ENCODE measurements around the gene FPGS.
"Not testable (repeated sequence)": the region's sequence is repeated elsewhere in the genome, so short reads cannot be mapped to it uniquely, and the experiment has no call there.

DNA sequence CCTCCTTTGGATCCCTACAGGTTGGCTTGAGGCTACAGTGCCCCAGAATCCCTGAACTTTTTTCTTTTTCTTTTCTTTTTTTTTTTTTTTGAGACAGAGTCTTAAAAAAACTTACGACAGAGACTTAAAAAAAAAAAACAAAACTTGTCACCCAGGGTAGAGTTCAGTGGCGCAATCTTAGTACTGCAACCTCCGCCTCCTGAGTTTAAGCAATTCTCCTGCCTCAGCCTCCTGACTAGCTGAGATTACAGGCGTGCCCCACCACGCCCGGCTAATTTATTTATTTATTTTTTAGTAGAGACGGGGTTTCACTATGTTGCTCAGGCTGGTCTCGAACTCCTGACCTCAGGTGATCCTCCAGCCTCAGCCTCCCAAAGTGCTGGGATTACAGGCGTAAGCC lies 21.8 kb upstream of the FPGS start:
- TF ChIP-seq, protein P1, sequence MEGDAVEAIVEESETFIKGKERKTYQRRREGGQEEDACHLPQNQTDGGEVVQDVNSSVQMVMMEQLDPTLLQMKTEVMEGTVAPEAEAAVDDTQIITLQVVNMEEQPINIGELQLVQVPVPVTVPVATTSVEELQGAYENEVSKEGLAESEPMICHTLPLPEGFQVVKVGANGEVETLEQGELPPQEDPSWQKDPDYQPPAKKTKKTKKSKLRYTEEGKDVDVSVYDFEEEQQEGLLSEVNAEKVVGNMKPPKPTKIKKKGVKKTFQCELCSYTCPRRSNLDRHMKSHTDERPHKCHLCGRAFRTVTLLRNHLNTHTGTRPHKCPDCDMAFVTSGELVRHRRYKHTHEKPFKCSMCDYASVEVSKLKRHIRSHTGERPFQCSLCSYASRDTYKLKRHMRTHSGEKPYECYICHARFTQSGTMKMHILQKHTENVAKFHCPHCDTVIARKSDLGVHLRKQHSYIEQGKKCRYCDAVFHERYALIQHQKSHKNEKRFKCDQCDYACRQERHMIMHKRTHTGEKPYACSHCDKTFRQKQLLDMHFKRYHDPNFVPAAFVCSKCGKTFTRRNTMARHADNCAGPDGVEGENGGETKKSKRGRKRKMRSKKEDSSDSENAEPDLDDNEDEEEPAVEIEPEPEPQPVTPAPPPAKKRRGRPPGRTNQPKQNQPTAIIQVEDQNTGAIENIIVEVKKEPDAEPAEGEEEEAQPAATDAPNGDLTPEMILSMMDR (IDR thresholded peaks at IDR 0.05): not testable (repeated sequence)
- not testable (repeated sequence) for TF ChIP-seq GABPB1 (CRISPR knock-in tag; IDR thresholded peaks at IDR 0.05)
- TF ChIP-seq, protein P2, sequence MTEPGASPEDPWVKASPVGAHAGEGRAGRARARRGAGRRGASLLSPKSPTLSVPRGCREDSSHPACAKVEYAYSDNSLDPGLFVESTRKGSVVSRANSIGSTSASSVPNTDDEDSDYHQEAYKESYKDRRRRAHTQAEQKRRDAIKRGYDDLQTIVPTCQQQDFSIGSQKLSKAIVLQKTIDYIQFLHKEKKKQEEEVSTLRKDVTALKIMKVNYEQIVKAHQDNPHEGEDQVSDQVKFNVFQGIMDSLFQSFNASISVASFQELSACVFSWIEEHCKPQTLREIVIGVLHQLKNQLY (CRISPR knock-in tag; IDR thresholded peaks at IDR 0.05): not testable (repeated sequence)

Data from WTC11 (cell line).